HG03135 (cell line): ENCODE measurements around the gene WNT6.

Experiments
- ATAC-seq: cut with Tn5 transposase; IDR thresholded peaks from one replicate; pipeline ENCODE4 v1.9.1; 2021; ENCODE audit warnings: mild to moderate bottlenecking, moderate library complexity; ENCODE audit not compliant: unreplicated experiment

WNT6 gene

GRCh38 chr2:218920504-218920903 is 60.9 kb downstream of the WNT6 start:
- ATAC-seq = no peak
